Endothelial cell of umbilical vein (primary cell): ENCODE results near the gene RGS10. TPM values are rescaled to one million over a fixed set of nuclear protein-coding genes. Genes with fewer than 3 reads are reported as not detected.

Experiments used
- BruUV-seq: library from RNA; stranded (reverse); fragments of 400-500 nt; replicated peaks from 2 replicates; lab custom pipeline; 2021; lab: Mats Ljungman, UMichigan
- CTCF ChIA-PET: fragments of 300-600, 350-600 bp; sonication (Branson Sonifier 250); formaldehyde crosslinking; loops from one replicate; lab custom pipeline; 2021; ENCODE audit warnings: antibody characterized with exemption, inconsistent platforms; lab: Charles Lee
- POLR2A ChIA-PET: fragments of 300-600, 350-600 bp; sonication (Branson Sonifier 250); formaldehyde crosslinking; loops from one replicate; lab custom pipeline; 2021; ENCODE audit warnings: antibody characterized with exemption, inconsistent platforms; lab: Charles Lee
- DNase-seq: peaks from one replicate; pipeline ENCODE4 v3.0.0-alpha.2; 2011; ENCODE audit warnings: low read depth, low spot score
- FAIRE-seq: peaks from 2 replicates; lab custom pipeline; 2011; peaks lifted over from hg19 to GRCh38; lab: Jason Lieb, UNC
- H2AFZ ChIP-seq: 2 replicates; pipeline ENCODE4 v1.6.0; 2012; ENCODE audit warnings: low read depth, low read length, control low read depth, inconsistent platforms
- H3K27ac ChIP-seq: 2 replicates; pipeline ENCODE4 v1.5.1; 2011; ENCODE audit warnings: low read depth, mild to moderate bottlenecking, control low read depth, low read length, moderate library complexity; ENCODE audit not compliant: insufficient read depth
- H3K27me3 ChIP-seq, 2 experiments: 2 replicates each; pipeline versions ENCODE4 v1.6.0 to v1.6.1; 2011; ENCODE audit warnings: low read length in 2 of 2, mixed read lengths in 1 of 2; ENCODE audit not compliant: control insufficient read depth in 2 of 2, insufficient read depth in 2 of 2
- H3K36me3 ChIP-seq, 2 experiments: 2 replicates in 1 of 2; 3 replicates in 1 of 2; pipeline ENCODE4 v1.5.1; 2011; ENCODE audit warnings: low read length in 2 of 2, mild to moderate bottlenecking in 1 of 2, moderate library complexity in 1 of 2; ENCODE audit not compliant: control insufficient read depth in 2 of 2, insufficient read depth in 2 of 2; ENCODE audit errors: extremely low read depth in 1 of 2
- H3K4me1 ChIP-seq: 3 replicates; pipeline ENCODE4 v1.5.1; 2011; ENCODE audit warnings: mild to moderate bottlenecking, low read length; ENCODE audit not compliant: control insufficient read depth, insufficient read depth; ENCODE audit errors: extremely low read depth
- H3K4me2 ChIP-seq: 2 replicates; pipeline ENCODE4 v1.6.1; 2011; ENCODE audit warnings: low read length, control low read depth, mixed read lengths; ENCODE audit not compliant: insufficient read depth
- H3K4me3 ChIP-seq, 3 experiments: fragments of 200-600 bp in 1 of 3; sonication (generic), shearing (Covaris generic) in 1 of 3; replicated peaks in 1 of 3; 2 replicates each; pipeline ENCODE4 v1.5.1; 2011 to 2016; ENCODE audit warnings: control low read depth in 3 of 3, low read length in 3 of 3, mild to moderate bottlenecking in 2 of 3, inconsistent platforms in 1 of 3, low read depth in 1 of 3, moderate library complexity in 1 of 3; ENCODE audit not compliant: insufficient read depth in 1 of 3
- H3K79me2 ChIP-seq: 2 replicates; pipeline ENCODE4 v1.6.0; 2012; ENCODE audit warnings: low read length, inconsistent platforms; ENCODE audit not compliant: control insufficient read depth, insufficient read depth
- H3K9ac ChIP-seq: replicated peaks from 2 replicates; pipeline ENCODE3; 2011; ENCODE audit warnings: low read length, control low read depth; ENCODE audit not compliant: insufficient read depth; ENCODE audit errors: extremely low read depth
- H3K9me1 ChIP-seq: replicated peaks from 3 replicates; pipeline ENCODE4 v1.6.0; 2011; ENCODE audit warnings: mild to moderate bottlenecking, low read length; ENCODE audit not compliant: control insufficient read depth, insufficient read depth; ENCODE audit errors: extremely low read depth
- H3K9me3 ChIP-seq: replicated peaks from 2 replicates; pipeline ENCODE4 v1.5.1; 2012; ENCODE audit warnings: low read length, inconsistent platforms; ENCODE audit not compliant: control insufficient read depth, insufficient read depth
- H4K20me1 ChIP-seq: replicated peaks from 2 replicates; pipeline ENCODE3; 2011; ENCODE audit warnings: mild to moderate bottlenecking, low read length; ENCODE audit not compliant: control insufficient read depth, insufficient read depth; ENCODE audit errors: extremely low read depth
- CTCF ChIP-seq, 2 donors: IDR thresholded peaks; 1 replicate in 1 of 2; 2 replicates in 1 of 2; pipeline ENCODE4 v1.5.1; 2011; ENCODE audit warnings: low read length in 2 of 2, mild to moderate bottlenecking in 2 of 2, moderate library complexity in 2 of 2, control low read depth in 1 of 2, inconsistent platforms in 1 of 2, low read depth in 1 of 2; ENCODE audit not compliant: insufficient read depth in 1 of 2; ENCODE audit errors: extremely low read depth in 1 of 2
- dilution Hi-C: fragments of 300-500 bp; cut with MboI; formaldehyde crosslinking; loops from one replicate; pipeline ENCODE4 v1.15.0; 2019; ENCODE audit warnings: low sequenced_read_pairs; ENCODE audit not compliant: extremely low pct_ligation_motif_present
- intact Hi-C: fragments of 100-400 bp; cut with micrococcal nuclease; formaldehyde crosslinking; loops from one replicate; pipeline ENCODE4 v1.10.0; 2022
- polyA plus RNA-seq, 4 experiments: library from polyadenylated mRNA; depleted of rRNA in 3 of 4; stranded (reverse) in 3 of 4; unstranded in 1 of 4; fragments of >200 nt; gene quantifications; 2 replicates each; pipeline versions ENCODE4 v1.2.1 to v1.2.3, GENCODE V29; 2011 to 2012; ENCODE audit warnings: missing spikeins in 1 of 4
- total RNA-seq: library from RNA; stranded (reverse); gene quantifications from 2 replicates; pipeline ENCODE4 v1.2.3, GENCODE V29; 2021

RGS10 gene
- total and polyA plus RNA-seq, 2 donors (not counting 3 experiments of a cell fraction or from before 2014, with no cell fraction given), result 7.8 to 22.4 TPM

GRCh38 chr10:119494236-119495020, 48.1 kb downstream of the RGS10 start:
- DNase-seq, result no peak
- no TSS peak for BruUV-seq
- CTCF ChIA-PET, result interaction anchor here (1.0 to 2.4 kb wide), 5 partner anchors 14 to 295 kb away, joined by 4 to 7 read pairs (median 5); partner anchors contain the start of gene RGS10

More at GRCh38 chr10:119494236-119495020, 48.1 kb downstream of the RGS10 start:
- no peak overlapping the region for H3K9ac ChIP-seq
- H3K4me1 ChIP-seq, result no peaks in the 10 kb centered on the region
- no peak overlapping the region for H2AFZ ChIP-seq
- dilution Hi-C loops (no loop called here), intact Hi-C loops (loop anchor here (5.0 kb wide), 1 partner anchor 357 kb away; no protein-coding TSS in a partner anchor)
- H4K20me1 ChIP-seq, result no peaks in the 10 kb centered on the region
- no peaks in the 10 kb centered on the region for H3K36me3 ChIP-seq
- no peaks in the 10 kb centered on the region for H3K27me3 ChIP-seq
- no peak overlapping the region for H3K27ac ChIP-seq
- no peak for TF ChIP-seq CTCF (IDR thresholded peaks at IDR 0.05; ENCODE audit: extremely low read depth in 1 of 2, insufficient read depth in 1 of 2, low read depth in 1 of 2, low read length in 2 of 2)
- no peak overlapping the region for H3K4me3 ChIP-seq
- H3K4me2 ChIP-seq, result no peak overlapping the region
- H3K9me3 ChIP-seq, result no peaks in the 10 kb centered on the region
- POLR2A ChIA-PET, result no interaction called here
- no peaks in the 10 kb centered on the region for H3K79me2 ChIP-seq
- FAIRE-seq, result no peak
- H3K9me1 ChIP-seq, result no peaks in the 10 kb centered on the region
